HEK293 (cell line): Measurements from ENCODE around the gene OVOL3.

Experiments
- CTCF ChIP-seq: fragments of 450-650 bp; formaldehyde crosslinking; IDR thresholded peaks from 2 replicates; pipeline ENCODE4 v1.5.1; 2016; ENCODE audit warnings: missing biosample characterization, missing genetic modification characterization
- GFI1B ChIP-seq: fragments of 450-650 bp; formaldehyde crosslinking; IDR thresholded peaks from 2 replicates; pipeline ENCODE4 v1.5.1; 2016; ENCODE audit warnings: missing biosample characterization, missing genetic modification characterization
- MYNN ChIP-seq: fragments of 450-650 bp; formaldehyde crosslinking; IDR thresholded peaks from 2 replicates; pipeline ENCODE4 v1.5.1; 2016; ENCODE audit warnings: missing biosample characterization, missing genetic modification characterization, borderline replicate concordance
- MZF1 ChIP-seq: fragments of 450-650 bp; formaldehyde crosslinking; IDR thresholded peaks from 2 replicates; pipeline ENCODE4 v1.5.1; 2017; ENCODE audit warnings: missing biosample characterization, missing genetic modification characterization, borderline replicate concordance
- SCRT1 ChIP-seq: fragments of 450-650 bp; formaldehyde crosslinking; IDR thresholded peaks from 2 replicates; pipeline ENCODE4 v1.5.1; 2016; ENCODE audit warnings: missing biosample characterization, missing genetic modification characterization, borderline replicate concordance
- SP2 ChIP-seq: fragments of 450-650 bp; formaldehyde crosslinking; IDR thresholded peaks from 2 replicates; pipeline ENCODE4 v1.5.1; 2016; ENCODE audit warnings: missing biosample characterization, missing genetic modification characterization
- ZBTB26 ChIP-seq: fragments of 450-650 bp; formaldehyde crosslinking; optimal IDR thresholded peaks from 2 replicates; pipeline ENCODE3; 2016; ENCODE audit warnings: missing biosample characterization, mild to moderate bottlenecking, missing genetic modification characterization
- ZNF121 ChIP-seq: fragments of 450-650 bp; formaldehyde crosslinking; IDR thresholded peaks from 2 replicates; pipeline ENCODE4 v1.5.1; 2016; ENCODE audit warnings: missing biosample characterization, missing genetic modification characterization
- ZNF2 ChIP-seq: fragments of 450-650 bp; formaldehyde crosslinking; IDR thresholded peaks from 2 replicates; pipeline ENCODE4 v1.5.1; 2016; ENCODE audit warnings: missing biosample characterization, missing genetic modification characterization
- ZNF292 ChIP-seq: fragments of 450-650 bp; formaldehyde crosslinking; IDR thresholded peaks from 2 replicates; pipeline ENCODE4 v1.5.1; 2016; ENCODE audit warnings: low read depth, missing biosample characterization, missing genetic modification characterization, borderline replicate concordance
- ZNF311 ChIP-seq: fragments of 450-650 bp; formaldehyde crosslinking; IDR thresholded peaks from 2 replicates; pipeline ENCODE4 v1.5.1; 2017; ENCODE audit warnings: missing biosample characterization, missing genetic modification characterization, borderline replicate concordance
- ZNF513 ChIP-seq: fragments of 450-650 bp; IDR thresholded peaks from 2 replicates; pipeline ENCODE4 v1.5.1; 2018; ENCODE audit warnings: missing biosample characterization, missing genetic modification characterization
- ZNF76 ChIP-seq: fragments of 450-650 bp; formaldehyde crosslinking; IDR thresholded peaks from 2 replicates; pipeline ENCODE4; 2016; ENCODE audit warnings: low read depth, missing biosample characterization, missing genetic modification characterization, borderline replicate concordance
- ZNF776 ChIP-seq: fragments of 450-650 bp; formaldehyde crosslinking; IDR thresholded peaks from 2 replicates; pipeline ENCODE4 v1.5.0; 2017; ENCODE audit warnings: missing biosample characterization, missing genetic modification characterization, borderline replicate concordance

GRCh38 chr19:36120984-36121358 is 10.0 kb downstream of the OVOL3 start:
- TF ChIP-seq SCRT1 (no peak), ZNF311 (tag by site-specific recombination) (no peak), SP2 (no peak), ZNF76 (tag by site-specific recombination) (no peak), CTCF (no peak), GFI1B (tag by site-specific recombination) (no peak), ZNF121 (tag by site-specific recombination) (no peak), MYNN (tag by site-specific recombination) (no peak), MZF1 (tag by site-specific recombination) (no peak), ZNF2 (tag by site-specific recombination) (no peak), ZNF513 (tag by site-specific recombination) (no peak), ZNF776 (no peak), ZNF292 (no peak), ZBTB26 (no peak)
